ENCODE measurements around the gene ARF6.

Gene ARF6

GRCh38 chr14:49892636-49893308, at the start of gene ARF6:
ARF6 (plus strand) TSS chr14:49893082; CDS start chr14:49893737, 655 bp downstream.
- TF ChIP-seq MYC (IDR thresholded peaks at IDR 0.05; ENCODE audit: low read depth, low read length) (peak; percentile 79), POLR2A (IDR thresholded peaks at IDR 0.05; ENCODE audit: extremely low read depth, insufficient read length) (peak; percentile 93), MAX (IDR thresholded peaks at IDR 0.05; ENCODE audit: low read depth, low read length) (peak; percentile 80), CTCF (IDR thresholded peaks at IDR 0.05; ENCODE audit: low read depth, low read length) (no peak)
- H3K4me3 ChIP-seq (ENCODE audit: low read depth, low read length), result peak within 1 kb of the TSS; percentile 97

GRCh38 chr14:49849213-49849847, 43.6 kb upstream of the ARF6 start:
- DNase-seq (ENCODE audit: low read depth), result no peak
- TF ChIP-seq CTCF (IDR thresholded peaks at IDR 0.05; ENCODE audit: low read depth, low read length) (no peak), MAX (IDR thresholded peaks at IDR 0.05; ENCODE audit: low read depth, low read length) (no peak), POLR2A (IDR thresholded peaks at IDR 0.05; ENCODE audit: extremely low read depth, insufficient read length) (no peak), MYC (IDR thresholded peaks at IDR 0.05; ENCODE audit: low read depth, low read length) (no peak)
- H3K4me3 ChIP-seq (ENCODE audit: low read depth, low read length), result no peak overlapping the region

More at GRCh38 chr14:49892636-49893308, at the start of gene ARF6:
- peak; percentile 98 for DNase-seq (ENCODE audit: low read depth)

GRCh38 chr14:49851813-49852212, 41.1 kb upstream of the ARF6 start:
- peak; percentile 26 for DNase-seq (ENCODE audit: low read depth)
- TF ChIP-seq MAX (IDR thresholded peaks at IDR 0.05; ENCODE audit: low read depth, low read length), result no peak
- no peak for TF ChIP-seq MYC (IDR thresholded peaks at IDR 0.05; ENCODE audit: low read depth, low read length)
- no peak for TF ChIP-seq POLR2A (IDR thresholded peaks at IDR 0.05; ENCODE audit: extremely low read depth, insufficient read length)
- no peak for TF ChIP-seq CTCF (IDR thresholded peaks at IDR 0.05; ENCODE audit: low read depth, low read length)
- H3K4me3 ChIP-seq (ENCODE audit: low read depth, low read length), result peak overlapping the region; percentile 73

GRCh38 chr14:49852301-49853157, 40.4 kb upstream of the ARF6 start, which contains the start of gene NEMF:
NEMF (minus strand) TSS chr14:49852788; CDS start chr14:49852753, 35 bp downstream.
- peak; percentile 94 for DNase-seq (ENCODE audit: low read depth)
- peak within 1 kb of the TSS; percentile 73 for H3K4me3 ChIP-seq (ENCODE audit: low read depth, low read length)
- peak; percentile 3; the same call in 1 of the 2 replicates for TF ChIP-seq MYC (IDR thresholded peaks at IDR 0.05; ENCODE audit: low read depth, low read length)
- TF ChIP-seq POLR2A (IDR thresholded peaks at IDR 0.05; ENCODE audit: extremely low read depth, insufficient read length), result peak; percentile 85
- peak; percentile 66 for TF ChIP-seq CTCF (IDR thresholded peaks at IDR 0.05; ENCODE audit: low read depth, low read length)
- TF ChIP-seq MAX (IDR thresholded peaks at IDR 0.05; ENCODE audit: low read depth, low read length), result no peak; the same call in 1 of the 2 replicates

- TF ChIP-seq CTCF (IDR thresholded peaks at IDR 0.05; ENCODE audit: low read depth, low read length) (no peak), MAX (IDR thresholded peaks at IDR 0.05; ENCODE audit: low read depth, low read length) (peak; percentile 34; the same call in 1 of the 2 replicates)
- peak overlapping the region; percentile 73 for H3K4me3 ChIP-seq (ENCODE audit: low read depth, low read length)
- no peak for DNase-seq (ENCODE audit: low read depth)
Measured at GRCh38 chr14:49853158-49853477, 39.8 kb upstream of the ARF6 start.

All from NB4 (cell line).